HG02678 (cell line): ENCODE measurements around the gene SLC30A4.

Experiments used
- ATAC-seq: cut with Tn5 transposase; IDR thresholded peaks from one replicate; pipeline ENCODE4 v1.9.1; 2021; ENCODE audit warnings: mild to moderate bottlenecking, moderate library complexity; ENCODE audit not compliant: unreplicated experiment

Gene SLC30A4

DNA sequence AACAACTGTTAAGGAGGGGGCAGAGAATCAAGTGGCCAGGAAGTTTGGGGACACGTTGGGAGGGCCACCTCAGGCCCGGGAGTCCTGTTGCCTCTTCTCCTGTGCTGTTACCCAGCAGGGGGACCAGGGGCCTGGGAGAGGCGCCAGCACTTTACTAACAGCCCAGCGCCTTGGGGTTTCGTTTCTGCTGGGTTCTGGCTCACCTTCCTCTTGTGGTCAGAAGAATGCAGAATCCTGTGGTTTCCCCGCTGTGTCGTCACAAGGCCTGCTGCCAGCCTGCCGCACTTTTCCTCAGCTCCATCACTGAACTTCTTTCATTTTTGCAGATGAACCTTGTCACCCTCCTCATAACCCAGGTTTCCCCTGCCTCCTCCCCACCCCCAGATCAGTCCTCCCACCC lies 67.7 kb downstream of the SLC30A4 start:
- ATAC-seq, result peak; percentile 64

DNA sequence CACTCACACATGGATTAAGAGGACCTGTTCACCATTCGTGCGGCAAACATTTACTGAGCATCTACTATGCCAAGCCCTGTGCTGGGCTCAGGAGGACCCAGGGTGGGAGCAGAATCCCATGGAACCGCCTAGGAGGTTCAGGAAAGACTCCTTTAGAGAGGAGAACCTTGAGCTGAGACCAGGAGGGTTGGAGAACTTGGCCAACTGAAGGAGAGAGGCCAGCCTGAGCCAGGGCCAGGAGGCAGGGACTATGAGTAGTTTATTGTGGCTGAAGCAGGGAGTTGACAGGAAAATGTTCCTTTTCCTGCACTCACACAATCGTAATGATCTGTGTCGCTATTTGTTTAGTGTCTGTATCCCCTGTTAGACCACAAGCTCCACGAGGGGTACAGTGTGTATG lies 71.3 kb downstream of the SLC30A4 start:
- ATAC-seq, result no peak

DNA sequence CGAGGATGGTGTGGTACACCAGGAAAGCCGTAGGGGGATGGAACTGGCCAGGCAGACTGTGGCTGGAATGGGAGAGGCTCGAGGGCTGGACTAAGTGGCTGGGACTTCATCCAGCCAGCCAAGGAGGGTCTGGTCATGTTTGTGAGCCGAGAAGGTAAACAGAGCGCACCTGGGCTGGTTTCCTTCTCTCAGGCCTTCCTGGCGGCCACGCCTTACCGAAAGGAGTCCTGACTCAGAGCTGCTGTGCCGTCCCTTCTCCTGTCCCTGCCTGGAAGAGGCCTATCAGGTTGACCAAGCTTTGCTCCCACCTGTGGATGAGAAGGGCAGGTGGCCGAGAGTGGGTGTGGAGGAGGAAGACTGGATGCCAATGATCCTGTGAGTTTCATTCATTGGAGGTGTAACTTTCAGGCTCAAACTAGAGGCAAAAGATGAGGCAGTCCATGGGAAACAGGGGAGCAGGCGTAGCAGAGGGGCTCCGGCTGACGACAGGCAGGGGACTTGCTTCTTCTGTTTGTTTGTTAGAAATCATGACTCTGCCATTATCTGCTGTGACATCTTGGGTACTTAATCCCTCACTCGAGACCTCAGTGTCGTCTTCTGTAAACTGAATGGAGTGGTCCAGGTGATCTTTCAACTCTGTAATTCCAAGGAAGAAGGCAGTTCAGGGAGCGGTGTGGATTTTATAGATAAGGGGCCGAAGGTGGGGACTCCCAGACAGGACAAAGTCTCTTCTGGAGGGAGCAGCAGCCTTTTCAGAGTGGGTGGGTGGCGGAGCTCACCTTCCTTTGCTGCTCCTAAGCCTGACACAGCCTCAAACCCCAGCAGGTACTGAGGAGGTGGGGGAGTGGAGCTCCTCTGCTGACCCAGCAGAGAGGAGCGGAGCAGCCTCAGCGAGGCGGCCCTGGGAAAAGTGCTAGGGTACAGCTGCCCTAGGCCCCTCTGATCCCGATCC lies 72.4 kb downstream of the SLC30A4 start:
- no peak for ATAC-seq

- no peak for ATAC-seq
These were observed 73.2 kb downstream of the SLC30A4 start for GRCh38 chr15:45449395-45449794.

DNA sequence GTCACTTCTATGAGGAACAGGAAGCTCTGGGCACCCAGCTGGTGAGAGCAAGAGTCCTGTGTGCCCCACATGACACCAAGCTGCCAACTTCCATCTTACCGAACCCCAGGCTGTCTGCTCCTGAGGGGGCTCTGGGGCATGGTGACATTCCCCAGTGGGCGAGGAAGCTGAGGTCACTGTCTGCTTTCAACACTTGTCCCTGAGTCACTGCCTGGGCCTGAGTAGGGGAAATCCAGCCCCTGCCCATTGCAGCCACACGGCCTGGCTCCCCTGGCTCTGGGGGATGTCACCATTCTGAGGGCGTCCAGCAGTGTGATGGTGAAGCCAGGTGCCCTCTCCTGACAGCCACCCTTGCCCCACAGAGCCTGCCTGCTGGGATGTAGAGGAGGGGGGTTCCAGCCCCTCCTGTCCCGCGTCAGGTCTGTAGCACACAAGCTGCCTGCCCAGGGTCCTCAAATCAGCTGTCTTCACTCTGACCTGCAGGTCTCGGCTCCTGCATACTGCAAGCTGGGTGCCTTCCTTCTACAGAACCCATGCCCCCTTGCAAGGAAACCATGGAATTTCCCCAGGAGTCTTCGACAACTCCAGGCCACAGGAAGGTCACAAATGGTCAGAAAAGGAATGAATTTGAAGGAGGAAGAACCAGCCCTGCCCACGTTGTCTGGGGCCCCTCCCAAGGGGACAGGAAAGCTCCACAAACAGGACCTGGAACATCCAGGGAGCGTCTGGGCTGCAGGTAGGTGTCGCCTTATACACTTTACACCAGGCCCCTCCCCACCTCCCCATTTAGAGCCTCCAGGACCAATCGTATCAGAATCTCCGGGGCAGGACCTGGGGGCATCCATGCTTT lies 74.3 kb downstream of the SLC30A4 start:
- ATAC-seq, result no peak

GRCh38 chr15:45443645-45444044 lies 78.9 kb downstream of the SLC30A4 start:
- ATAC-seq, result no peak

- no peak for ATAC-seq
These were observed 79.9 kb downstream of the SLC30A4 start for GRCh38 chr15:45442507-45443135.

- ATAC-seq, result no peak
These were observed 80.9 kb downstream of the SLC30A4 start for GRCh38 chr15:45441686-45442085.

- ATAC-seq, result no peak
These were observed 81.5 kb downstream of the SLC30A4 start for GRCh38 chr15:45441036-45441435.

GRCh38 chr15:45439521-45440260 lies 82.9 kb downstream of the SLC30A4 start:
- no peak for ATAC-seq

GRCh38 chr15:45435124-45435903 lies 87.2 kb downstream of the SLC30A4 start:
- no peak for ATAC-seq

DNA sequence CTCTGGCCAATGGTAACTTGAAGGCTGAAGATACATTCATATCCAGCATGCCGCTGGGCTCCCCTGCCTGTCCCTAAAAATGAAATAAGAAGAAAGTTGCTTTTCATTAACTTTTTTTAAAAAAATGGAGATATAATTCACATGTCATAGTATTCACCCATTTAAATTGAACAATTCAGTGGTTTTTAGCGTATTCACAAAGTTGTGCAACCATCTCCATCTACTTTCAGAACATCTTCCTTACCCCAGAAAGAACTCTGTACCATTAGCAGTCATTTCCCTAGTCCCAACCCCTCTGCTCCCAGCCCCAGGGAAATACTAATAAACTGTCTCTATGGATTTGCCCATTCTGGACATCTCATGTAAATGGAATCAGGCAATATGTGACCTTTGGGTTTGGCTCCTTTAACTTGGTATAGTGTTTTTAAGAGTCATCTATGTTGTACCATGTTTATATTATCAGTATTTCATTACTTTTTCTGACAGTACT lies 88.4 kb downstream of the SLC30A4 start:
- no peak for ATAC-seq

DNA sequence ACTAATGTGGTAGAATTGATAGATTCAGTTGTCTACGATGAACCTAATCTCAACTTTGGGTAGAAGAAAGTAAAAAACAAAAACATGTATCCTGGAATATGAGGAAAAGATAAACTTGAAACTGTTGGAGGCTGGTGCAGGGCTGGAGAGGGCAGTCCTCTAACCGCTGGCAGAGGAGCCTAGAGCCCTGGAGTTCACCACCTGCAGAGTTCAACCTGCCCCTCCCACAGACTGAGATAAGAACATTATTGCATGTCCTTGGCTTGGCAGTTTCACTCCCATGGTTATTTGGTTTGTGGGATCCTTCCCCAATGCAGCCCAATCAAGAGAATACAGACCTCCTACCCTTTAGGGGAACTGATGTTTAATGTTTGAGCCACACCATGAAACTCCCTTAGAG lies 91.0 kb downstream of the SLC30A4 start:
- no peak for ATAC-seq

DNA sequence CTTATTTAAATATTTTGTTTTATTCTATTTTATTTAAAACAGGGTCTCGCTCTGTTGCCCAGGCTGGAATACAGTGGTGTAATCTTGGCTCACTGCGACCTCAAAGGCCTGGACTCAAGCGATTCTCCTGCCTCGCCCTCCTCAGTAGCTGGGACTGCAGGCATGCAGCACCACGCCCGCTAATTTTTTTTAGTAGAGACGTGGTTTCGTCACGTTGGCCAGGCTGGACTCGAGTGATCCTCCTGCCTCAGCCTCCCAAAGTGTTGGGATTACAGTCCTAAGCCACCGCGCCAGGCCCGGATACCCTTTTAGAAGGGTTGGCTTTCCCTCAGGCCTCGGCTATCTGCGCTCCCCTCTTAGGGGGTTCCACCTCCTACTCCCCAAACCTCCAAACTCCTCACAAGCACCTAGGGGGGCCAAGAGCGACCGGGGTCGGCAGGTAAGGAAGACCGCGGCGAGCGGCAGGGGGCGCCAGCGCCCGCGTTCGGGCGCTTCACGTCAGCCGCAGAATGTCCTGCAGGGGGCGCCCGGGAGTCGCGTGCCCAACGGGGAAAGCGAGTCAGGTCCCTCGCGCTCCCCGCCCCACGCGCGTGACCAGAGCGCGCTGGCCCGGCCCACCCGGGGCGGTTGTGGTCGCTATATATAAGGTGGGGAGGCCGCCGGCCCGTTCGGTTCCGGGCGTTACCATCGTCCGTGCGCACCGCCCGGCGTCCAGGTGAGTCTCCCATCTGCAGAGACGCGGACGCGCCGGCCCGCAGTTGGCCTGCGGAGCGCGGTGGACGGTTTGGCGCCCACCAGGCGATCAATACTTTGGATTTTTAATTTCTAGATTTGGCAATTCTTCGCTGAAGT lies 92.4 kb downstream of the SLC30A4 start:
- peak; percentile 74 for ATAC-seq
